H9 (cell line): ENCODE measurements around the gene MARCKS. TPM values are rescaled to one million over a fixed set of nuclear protein-coding genes. Genes with fewer than 3 reads are reported as not detected.

ENCODE experiments used
- DNase-seq: peaks from one replicate; pipeline ENCODE4 v3.0.0-alpha.2; 2017
- H2AFZ ChIP-seq: one replicate; pipeline ENCODE4 v1.6.1; 2013; ENCODE audit warnings: mild to moderate bottlenecking, low read length, control low read depth, moderate library complexity
- H2AK5ac ChIP-seq: 2 replicates; pipeline ENCODE4 v1.6.1; 2013; ENCODE audit warnings: low read length, control low read depth, mixed read lengths; ENCODE audit not compliant: insufficient read length
- H2BK120ac ChIP-seq: one replicate; pipeline ENCODE4 v1.6.1; 2013; ENCODE audit warnings: low read depth, mild to moderate bottlenecking, low read length, control low read depth, inconsistent platforms; ENCODE audit not compliant: poor library complexity, severe bottlenecking
- H2BK12ac ChIP-seq: 2 replicates; pipeline ENCODE4 v1.6.1; 2013; ENCODE audit warnings: low read length, control low read depth, mixed read lengths, low read depth; ENCODE audit not compliant: insufficient read length
- H2BK15ac ChIP-seq: 2 replicates; pipeline ENCODE4 v1.6.1; 2013; ENCODE audit warnings: low read depth, low read length, control low read depth
- H2BK20ac ChIP-seq: one replicate; pipeline ENCODE4 v1.6.1; 2013; ENCODE audit warnings: low read depth, mild to moderate bottlenecking, low read length, control low read depth, inconsistent platforms; ENCODE audit not compliant: poor library complexity, severe bottlenecking
- H2BK5ac ChIP-seq: 2 replicates; pipeline ENCODE4 v1.6.1; 2013; ENCODE audit warnings: low read length, control low read depth, mixed read lengths; ENCODE audit not compliant: insufficient read length
- H3K14ac ChIP-seq: 2 replicates; pipeline ENCODE4 v1.6.1; 2013; ENCODE audit warnings: low read length, control low read depth; ENCODE audit not compliant: insufficient read depth
- H3K18ac ChIP-seq: 2 replicates; pipeline ENCODE4 v1.6.1; 2013; ENCODE audit warnings: low read depth, mild to moderate bottlenecking, mixed read lengths, low read length, control low read depth; ENCODE audit not compliant: insufficient read length
- H3K23ac ChIP-seq: 2 replicates; pipeline ENCODE4 v1.6.1; 2013; ENCODE audit warnings: low read length, control low read depth, mixed read lengths, low read depth; ENCODE audit not compliant: insufficient read length
- H3K23me2 ChIP-seq: 2 replicates; pipeline ENCODE4 v1.6.1; 2013; ENCODE audit warnings: low read depth, mild to moderate bottlenecking, mixed read lengths, low read length, control low read depth; ENCODE audit not compliant: insufficient read length, poor library complexity, severe bottlenecking
- H3K27ac ChIP-seq: 2 replicates; pipeline ENCODE4 v1.5.1; 2013; ENCODE audit warnings: low read length, control low read depth, mixed read lengths, low read depth; ENCODE audit not compliant: insufficient read length
- H3K27me3 ChIP-seq: 2 replicates; pipeline ENCODE4 v1.6.1; 2013; ENCODE audit warnings: low read length, control low read depth, inconsistent platforms; ENCODE audit not compliant: insufficient read depth
- H3K4ac ChIP-seq: 2 replicates; pipeline ENCODE4 v1.6.1; 2013; ENCODE audit warnings: low read depth, mild to moderate bottlenecking, control low read depth, inconsistent platforms, low read length, moderate library complexity
- H3K4me1 ChIP-seq: 2 replicates; pipeline ENCODE4 v1.6.1; 2013; ENCODE audit warnings: low read length, control low read depth, inconsistent platforms; ENCODE audit not compliant: insufficient read depth
- H3K4me2 ChIP-seq: 2 replicates; pipeline ENCODE4 v1.6.1; 2013; ENCODE audit warnings: low read length, control low read depth, mixed read lengths; ENCODE audit not compliant: insufficient read length, insufficient read depth
- H3K56ac ChIP-seq: 2 replicates; pipeline ENCODE4 v1.6.1; 2013; ENCODE audit warnings: low read depth, mild to moderate bottlenecking, mixed read lengths, low read length, control low read depth; ENCODE audit not compliant: insufficient read length
- H3K79me1 ChIP-seq: 2 replicates; pipeline ENCODE4 v1.6.1; 2013; ENCODE audit warnings: low read depth, mild to moderate bottlenecking, moderate library complexity, low read length, control low read depth, inconsistent platforms; ENCODE audit not compliant: insufficient read depth, poor library complexity, severe bottlenecking
- H3K79me2 ChIP-seq: 2 replicates; pipeline ENCODE4 v1.6.1; 2013; ENCODE audit warnings: low read length, control low read depth, inconsistent platforms; ENCODE audit not compliant: insufficient read depth
- H3K9ac ChIP-seq: 2 replicates; pipeline ENCODE4 v1.6.1; 2013; ENCODE audit warnings: low read length, control low read depth, mixed read lengths; ENCODE audit not compliant: insufficient read length; ENCODE audit errors: extremely low read depth
- H3K9me3 ChIP-seq: one replicate; pipeline ENCODE4 v1.6.1; 2013; ENCODE audit warnings: low read depth, low read length, inconsistent platforms; ENCODE audit not compliant: control insufficient read depth
- H3T11ph ChIP-seq: one replicate; pipeline ENCODE4 v1.6.1; 2013; ENCODE audit warnings: mild to moderate bottlenecking, low read length, control low read depth, inconsistent platforms
- H4K20me1 ChIP-seq: one replicate; pipeline ENCODE4 v1.6.1; 2013; ENCODE audit not compliant: control insufficient read depth, insufficient read length, insufficient read depth
- H4K5ac ChIP-seq: 2 replicates; pipeline ENCODE4 v1.6.1; 2013; ENCODE audit warnings: low read depth, mild to moderate bottlenecking, mixed read lengths, low read length, control low read depth; ENCODE audit not compliant: insufficient read length
- H4K8ac ChIP-seq: replicated peaks from 2 replicates; pipeline ENCODE4 v1.6.1; 2013; ENCODE audit warnings: low read length, control low read depth, mixed read lengths, low read depth; ENCODE audit not compliant: insufficient read length
- H4K91ac ChIP-seq: 2 replicates; pipeline ENCODE4 v1.6.1; 2013; ENCODE audit warnings: low read depth, mild to moderate bottlenecking, moderate library complexity, mixed read lengths, low read length, control low read depth; ENCODE audit not compliant: insufficient read length
- H3K27ac Mint-ChIP-seq, 3 experiments: 2 replicates in 2 of 3; 3 replicates in 1 of 3; pipeline ENCODE4 v1.8.0; 2020 to 2021; ENCODE audit warnings: mixed read lengths in 3 of 3, mild to moderate bottlenecking in 1 of 3, moderate library complexity in 1 of 3
- H3K27me3 Mint-ChIP-seq: 2 replicates; pipeline ENCODE4 v1.8.0; 2021; ENCODE audit warnings: low read depth, mild to moderate bottlenecking, moderate library complexity, mixed read lengths
- H3K36me3 Mint-ChIP-seq, 3 experiments: 2 replicates in 2 of 3; 3 replicates in 1 of 3; pipeline ENCODE4 v1.8.0; 2020 to 2021; ENCODE audit warnings: low read depth in 3 of 3, mixed read lengths in 3 of 3; ENCODE audit not compliant: insufficient read depth in 1 of 3
- H3K4me1 Mint-ChIP-seq, 2 experiments: 2 replicates each; pipeline ENCODE4 v1.8.0; 2020; ENCODE audit warnings: mixed read lengths in 2 of 2
- H3K4me3 Mint-ChIP-seq, 2 experiments: 2 replicates in 1 of 2; 3 replicates in 1 of 2; pipeline ENCODE4 v1.8.0; 2020 to 2021; ENCODE audit warnings: mild to moderate bottlenecking in 2 of 2, mixed read lengths in 2 of 2, moderate library complexity in 1 of 2
- H3K9me3 Mint-ChIP-seq, 2 experiments: 2 replicates in 1 of 2; 3 replicates in 1 of 2; pipeline ENCODE4 v1.8.0; 2020; ENCODE audit warnings: mild to moderate bottlenecking in 2 of 2, mixed read lengths in 2 of 2, moderate library complexity in 1 of 2
- WGBS: extraction: QIAGEN DNeasy Blood & Tissue Kit; methylation state at CpG from one replicate; pipeline ENCODE4 v1.1.7; 2013; ENCODE audit warnings: missing lambda C conversion rate, low lambda C conversion rate, mixed read lengths; ENCODE audit not compliant: insufficient read length; ENCODE audit errors: extremely low coverage; 5-methylcytosine and 5-hydroxymethylcytosine counted together
- long read RNA-seq: library from polyadenylated mRNA; unstranded; transcript quantifications from one replicate; pipeline ENCODE4 v2.0.0, GENCODE V29; 2020
- total RNA-seq: library from RNA; stranded (reverse); gene quantifications from 2 replicates; pipeline ENCODE4 v1.2.1, GENCODE V29; 2021
- TF ChIP-seq, protein P1 (sequence below): fragments of 200-600 bp; sonication (generic); conservative IDR thresholded peaks from 3 replicates; pipeline ENCODE4 v1.8.0; 2021; ENCODE audit warnings: antibody characterized with exemption, mild to moderate bottlenecking

Gene MARCKS, protein sequence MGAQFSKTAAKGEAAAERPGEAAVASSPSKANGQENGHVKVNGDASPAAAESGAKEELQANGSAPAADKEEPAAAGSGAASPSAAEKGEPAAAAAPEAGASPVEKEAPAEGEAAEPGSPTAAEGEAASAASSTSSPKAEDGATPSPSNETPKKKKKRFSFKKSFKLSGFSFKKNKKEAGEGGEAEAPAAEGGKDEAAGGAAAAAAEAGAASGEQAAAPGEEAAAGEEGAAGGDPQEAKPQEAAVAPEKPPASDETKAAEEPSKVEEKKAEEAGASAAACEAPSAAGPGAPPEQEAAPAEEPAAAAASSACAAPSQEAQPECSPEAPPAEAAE
- total RNA-seq: 164 and 165 TPM in 2 replicates
- long read RNA-seq, full-length matches to known transcripts: 1 of 19 reads
- long read RNA-seq, partial matches to known transcripts: 0 of 19 reads
- long read RNA-seq, other reads (novel, unspliced or antisense): 18 of 19 reads

DNA sequence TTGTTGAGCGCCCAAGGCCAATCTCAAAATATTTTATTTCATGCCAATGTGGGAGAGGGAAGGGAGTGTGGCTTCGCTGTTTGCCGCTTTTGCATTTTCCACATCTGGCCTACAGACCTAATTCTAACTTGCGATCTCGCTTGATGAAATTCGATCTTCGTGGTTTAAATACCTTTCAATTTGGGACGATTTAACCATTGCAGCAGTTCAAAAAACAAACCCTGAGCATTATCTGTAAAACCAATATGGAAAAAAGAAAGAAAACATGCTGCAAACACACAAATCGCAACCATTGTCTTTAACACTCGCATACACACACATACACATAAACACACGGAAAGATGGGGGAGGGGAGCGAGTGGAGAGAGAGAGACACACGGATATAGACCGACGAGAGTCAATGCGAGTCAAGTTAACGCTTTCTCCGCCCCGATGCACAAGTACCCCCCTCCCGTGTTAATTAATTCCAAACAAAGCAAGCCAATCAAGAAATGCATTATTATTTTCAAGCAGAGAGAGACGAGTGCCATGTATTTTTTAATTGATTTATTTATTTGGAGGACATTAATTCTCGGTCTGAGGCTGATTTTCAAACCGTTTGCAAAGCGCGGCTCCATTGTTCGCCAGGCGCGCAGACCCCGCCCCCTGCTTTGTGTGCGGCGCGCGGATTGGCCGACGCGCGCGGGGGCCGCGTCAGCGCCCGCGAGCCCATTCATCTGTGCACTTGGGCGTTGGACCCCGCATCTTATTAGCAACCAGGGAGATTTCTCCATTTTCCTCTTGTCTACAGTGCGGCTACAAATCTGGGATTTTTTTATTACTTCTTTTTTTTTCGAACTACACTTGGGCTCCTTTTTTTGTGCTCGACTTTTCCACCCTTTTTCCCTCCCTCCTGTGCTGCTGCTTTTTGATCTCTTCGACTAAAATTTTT lies at the start of gene MARCKS:
TSS of gene MARCKS (plus strand) at position 721 of the 931 bp plus-strand sequence. CDS start 401 bp downstream, outside the sequence.
- peaks cover 8 to 23% of the 10 kb centered on the region in 2 experiments for H3K4me1 Mint-ChIP-seq
- Histone ChIP-seq H2AFZ (peak within 1 kb of the TSS; percentile 57), H2AK5ac (peak within 1 kb of the TSS; percentile 91), H3K79me2 (peaks cover 5% of the 10 kb centered on the region; the same call in 1 of the 2 replicates), H3K23ac (peak within 1 kb of the TSS; percentile 76), H4K91ac (peak within 1 kb of the TSS; percentile 99), H3K27ac (peak within 1 kb of the TSS; percentile 74), H3K4ac (peak within 1 kb of the TSS; percentile 100; the same call in 1 of the 2 replicates), H3K79me1 (no peaks in the 10 kb centered on the region), H3K4me1 (no peaks in the 10 kb centered on the region), H3K56ac (peak within 1 kb of the TSS; percentile 2), H4K8ac (peak within 1 kb of the TSS; percentile 93), H4K5ac (peak within 1 kb of the TSS; percentile 99), H2BK20ac (no peak within 1 kb of the TSS), H3K9ac (peak within 1 kb of the TSS; percentile 100), H2BK15ac (peak within 1 kb of the TSS; percentile 69; the same call in 1 of the 2 replicates), H3K14ac (peak within 1 kb of the TSS; percentile 100), H2BK5ac (peak within 1 kb of the TSS; percentile 90), H3K18ac (peak within 1 kb of the TSS; percentile 99), H3K4me2 (peak within 1 kb of the TSS; percentile 91), H3K27me3 (peaks cover 21% of the 10 kb centered on the region), H3K9me3 (no peaks in the 10 kb centered on the region), H4K20me1 (no peaks in the 10 kb centered on the region), H2BK120ac (peak within 1 kb of the TSS; percentile 99), H2BK12ac (peak within 1 kb of the TSS; percentile 85), H3K23me2 (peaks cover 28% of the 10 kb centered on the region), H3T11ph (peak within 1 kb of the TSS; percentile 98)
- DNase-seq: peak; percentile 82
- H3K36me3 Mint-ChIP-seq: peaks cover 13 to 24% (median 20%) of the 10 kb centered on the region in 3 experiments
- H3K27ac Mint-ChIP-seq: no peak within 1 kb of the TSS; a peak in 2 of 7 replicates
- WGBS: no CpG with 5 or more reads among the region's 49 CpGs
- H3K9me3 Mint-ChIP-seq: peaks cover 0 to 4% of the 10 kb centered on the region in 2 experiments; a peak in 2 of 5 replicates
- TF ChIP-seq, protein P1, sequence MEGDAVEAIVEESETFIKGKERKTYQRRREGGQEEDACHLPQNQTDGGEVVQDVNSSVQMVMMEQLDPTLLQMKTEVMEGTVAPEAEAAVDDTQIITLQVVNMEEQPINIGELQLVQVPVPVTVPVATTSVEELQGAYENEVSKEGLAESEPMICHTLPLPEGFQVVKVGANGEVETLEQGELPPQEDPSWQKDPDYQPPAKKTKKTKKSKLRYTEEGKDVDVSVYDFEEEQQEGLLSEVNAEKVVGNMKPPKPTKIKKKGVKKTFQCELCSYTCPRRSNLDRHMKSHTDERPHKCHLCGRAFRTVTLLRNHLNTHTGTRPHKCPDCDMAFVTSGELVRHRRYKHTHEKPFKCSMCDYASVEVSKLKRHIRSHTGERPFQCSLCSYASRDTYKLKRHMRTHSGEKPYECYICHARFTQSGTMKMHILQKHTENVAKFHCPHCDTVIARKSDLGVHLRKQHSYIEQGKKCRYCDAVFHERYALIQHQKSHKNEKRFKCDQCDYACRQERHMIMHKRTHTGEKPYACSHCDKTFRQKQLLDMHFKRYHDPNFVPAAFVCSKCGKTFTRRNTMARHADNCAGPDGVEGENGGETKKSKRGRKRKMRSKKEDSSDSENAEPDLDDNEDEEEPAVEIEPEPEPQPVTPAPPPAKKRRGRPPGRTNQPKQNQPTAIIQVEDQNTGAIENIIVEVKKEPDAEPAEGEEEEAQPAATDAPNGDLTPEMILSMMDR: no peak
- H3K4me3 Mint-ChIP-seq: no peak within 1 kb of the TSS
- H3K27me3 Mint-ChIP-seq: peaks cover 25% of the 10 kb centered on the region
